ENCODE measurements around the gene UTS2B.

Gene UTS2B

GRCh38 chr3:191320316-191320715 is 10.0 kb downstream of the UTS2B start:
- no peak for DNase-seq

GRCh38 chr3:191316876-191317603 is 13.3 kb downstream of the UTS2B start:
- DNase-seq = no peak

GRCh38 chr3:191314109-191314728 is 16.1 kb downstream of the UTS2B start:
- DNase-seq = no peak

- DNase-seq = no peak
These were observed 17.0 kb downstream of the UTS2B start for GRCh38 chr3:191313296-191313695.

GRCh38 chr3:191307341-191307740 is 23.0 kb downstream of the UTS2B start:
- DNase-seq = no peak

- DNase-seq = no peak
These were observed 23.9 kb downstream of the UTS2B start for GRCh38 chr3:191306428-191306827.

- no peak for DNase-seq
These were observed 26.7 kb downstream of the UTS2B start for GRCh38 chr3:191303596-191303995.

- DNase-seq = no peak
These were observed 27.9 kb downstream of the UTS2B start for GRCh38 chr3:191302451-191302850.

- no peak for DNase-seq
These were observed 28.4 kb downstream of the UTS2B start for GRCh38 chr3:191301782-191302411.

- DNase-seq = no peak
These were observed 29.3 kb downstream of the UTS2B start for GRCh38 chr3:191301017-191301416.

- DNase-seq = no peak
These were observed 29.9 kb downstream of the UTS2B start for GRCh38 chr3:191300422-191300821.

GRCh38 chr3:191298846-191299245 is 31.5 kb downstream of the UTS2B start:
- DNase-seq = no peak

GRCh38 chr3:191296041-191296541 is 34.2 kb downstream of the UTS2B start:
- DNase-seq = no peak

- DNase-seq = no peak
These were observed 36.0 kb downstream of the UTS2B start for GRCh38 chr3:191294291-191294690.

GRCh38 chr3:191292243-191293015 is 37.9 kb downstream of the UTS2B start:
- no peak for DNase-seq

- DNase-seq = no peak
These were observed 39.9 kb downstream of the UTS2B start for GRCh38 chr3:191290311-191291025.

GRCh38 chr3:191283400-191283799 is 46.9 kb downstream of the UTS2B start:
- no peak for DNase-seq

- no peak for DNase-seq
These were observed 47.8 kb downstream of the UTS2B start for GRCh38 chr3:191282251-191283185.

GRCh38 chr3:191280882-191281281 is 49.4 kb downstream of the UTS2B start:
- DNase-seq = no peak

GRCh38 chr3:191280111-191280510 is 50.2 kb downstream of the UTS2B start:
- DNase-seq = no peak

- no peak for DNase-seq
These were observed 54.6 kb downstream of the UTS2B start for GRCh38 chr3:191275751-191276150.
